Gastrocnemius medialis (tissue), 4 donors: ENCODE results near the gene CCDC106.

Source experiments
- CTCF ChIP-seq, 5 experiments: fragments of 450-650 bp in 3 of 5; fragments of 200-600 bp in 2 of 5; sonication (generic) in 2 of 5; IDR thresholded peaks in 4 of 5; conservative IDR thresholded peaks in 1 of 5; 1 replicate in 4 of 5; 2 replicates in 1 of 5; pipeline ENCODE4 v1.5.1; 2016 to 2019; ENCODE audit warnings: antibody characterized with exemption in 5 of 5, mild to moderate bottlenecking in 3 of 5, moderate library complexity in 3 of 5
- POLR2A ChIP-seq, 2 donors: fragments of 450-650 bp; IDR thresholded peaks; one replicate each; pipeline ENCODE4 v1.6.1; 2017; ENCODE audit warnings: antibody characterized with exemption in 2 of 2, mild to moderate bottlenecking in 2 of 2, moderate library complexity in 2 of 2

DNA sequence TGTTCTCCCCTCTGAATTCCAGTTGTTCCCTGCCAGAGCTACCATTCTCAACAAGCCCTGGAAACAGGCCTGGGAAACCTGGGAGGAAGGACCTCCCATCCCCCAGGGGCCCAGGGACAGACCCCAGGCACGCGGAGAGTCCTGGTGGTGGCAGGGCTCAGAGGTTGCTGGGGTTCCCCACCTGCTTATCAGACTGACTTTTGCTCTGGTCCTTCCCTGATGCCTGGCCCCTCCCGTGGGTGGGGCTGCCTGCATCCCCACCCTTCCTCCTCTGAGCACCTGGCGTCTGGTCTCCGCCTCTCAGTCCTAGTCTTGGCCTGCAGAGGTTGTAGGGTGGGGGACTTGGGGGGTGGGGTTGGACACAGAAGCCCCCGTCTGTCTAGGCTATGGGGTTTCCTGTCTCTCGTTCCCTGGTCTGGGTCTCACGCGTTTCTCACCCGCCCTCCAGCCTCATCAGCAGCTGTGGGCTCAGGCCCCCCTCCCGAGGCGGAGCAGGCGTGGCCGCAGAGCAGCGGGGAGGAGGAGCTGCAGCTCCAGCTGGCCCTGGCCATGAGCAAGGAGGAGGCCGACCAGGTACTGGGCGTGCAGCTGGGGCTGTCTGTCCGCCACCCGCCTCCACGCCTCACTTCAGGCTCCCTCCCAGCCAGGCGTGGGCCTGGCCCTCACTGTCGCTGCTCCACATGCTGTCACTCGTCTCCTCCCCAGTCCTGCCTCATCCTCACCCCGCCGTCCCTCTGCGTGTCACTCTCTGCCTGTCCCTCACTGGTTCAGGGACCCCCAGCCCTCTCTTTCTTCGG, 40.6 kb downstream of the CCDC106 start:
- no peak for TF ChIP-seq POLR2A (IDR thresholded peaks at IDR 0.05)
- TF ChIP-seq CTCF (IDR thresholded peaks at IDR 0.05 in 4 of 5, conservative IDR thresholded peaks at IDR 0.05 in 1 of 5): no peak
